ENCODE measurements around the gene SARDH.
"Not testable (repeated sequence)": the region's sequence is repeated elsewhere in the genome, so short reads cannot be mapped to it uniquely, and the experiment has no call there.

SARDH gene

GRCh38 chr9:133681658-133682306 is 56.4 kb downstream of the SARDH start:
- no peak for DNase-seq

GRCh38 chr9:133680976-133681657 is 57.0 kb downstream of the SARDH start:
- no peak for DNase-seq

GRCh38 chr9:133680250-133680975 is 57.7 kb downstream of the SARDH start:
- no peak for DNase-seq

- no peak for DNase-seq
Measured at GRCh38 chr9:133679466-133680061, 58.6 kb downstream of the SARDH start.

GRCh38 chr9:133679056-133679455 is 59.1 kb downstream of the SARDH start:
- no peak for DNase-seq

GRCh38 chr9:133677126-133678010 is 60.8 kb downstream of the SARDH start:
- no peak for DNase-seq

- DNase-seq, result no peak
Measured at GRCh38 chr9:133676450-133676849, 61.7 kb downstream of the SARDH start.

- DNase-seq, result not testable (repeated sequence)
Measured at GRCh38 chr9:133675796-133676195, 62.4 kb downstream of the SARDH start.

- DNase-seq, result no peak
Measured at GRCh38 chr9:133674091-133674490, 64.1 kb downstream of the SARDH start.

- DNase-seq, result peak; percentile 42
Measured at GRCh38 chr9:133673258-133673655, 64.9 kb downstream of the SARDH start.

GRCh38 chr9:133672503-133673257 is 65.5 kb downstream of the SARDH start:
- DNase-seq, result no peak

- no peak for DNase-seq
Measured at GRCh38 chr9:133671371-133671770, 66.8 kb downstream of the SARDH start.

GRCh38 chr9:133670466-133670865 is 67.7 kb downstream of the SARDH start:
- DNase-seq, result no peak

- DNase-seq, result no peak
Measured at GRCh38 chr9:133669182-133669801, 68.9 kb downstream of the SARDH start.

- DNase-seq, result no peak
Measured at GRCh38 chr9:133667759-133668450, 70.2 kb downstream of the SARDH start.

GRCh38 chr9:133666845-133667244 is 71.3 kb downstream of the SARDH start:
- no peak for DNase-seq

- no peak for DNase-seq
Measured at GRCh38 chr9:133666387-133666786, 71.8 kb downstream of the SARDH start.

GRCh38 chr9:133665535-133665934 is 72.6 kb downstream of the SARDH start:
- no peak for DNase-seq

- DNase-seq, result no peak
Measured at GRCh38 chr9:133665096-133665495, 73.1 kb downstream of the SARDH start.

GRCh38 chr9:133664173-133665050 is 73.7 kb downstream of the SARDH start:
- no peak for DNase-seq
